HAP-1 (cell line): ENCODE data around the gene CHCT1.

Source experiments
- DNase-seq, 2 experiments: peaks; one replicate each; pipeline ENCODE4 v3.0.0-alpha.2; 2016 to 2020; ENCODE audit warnings: low spot score in 2 of 2
- H3K27me3 ChIP-seq: fragments of 250-450 bp; sonication (Bioruptor Pico); 2 replicates; pipeline ENCODE4 v1.5.1; 2020; ENCODE audit warnings: low read depth, mild to moderate bottlenecking, moderate library complexity
- H3K36me3 ChIP-seq: fragments of 250-450 bp; sonication (Bioruptor Pico); replicated peaks from 2 replicates; pipeline ENCODE4 v1.5.1; 2020; ENCODE audit warnings: mild to moderate bottlenecking
- H3K4me1 ChIP-seq: fragments of 250-450 bp; sonication (Bioruptor Pico); 2 replicates; pipeline ENCODE4 v1.5.1; 2020; ENCODE audit warnings: mild to moderate bottlenecking
- H3K4me3 ChIP-seq: fragments of 250-450 bp; sonication (Bioruptor Pico); 2 replicates; pipeline ENCODE4 v1.5.1; 2020; ENCODE audit warnings: mild to moderate bottlenecking, moderate library complexity
- H3K9me3 ChIP-seq: fragments of 250-450 bp; sonication (Bioruptor Pico); 2 replicates; pipeline ENCODE4 v1.5.1; 2020; ENCODE audit warnings: mild to moderate bottlenecking, moderate library complexity
- in situ Hi-C: fragments of 300-500 bp; cut with MboI; formaldehyde crosslinking; loops from 3 replicates; pipeline ENCODE4 v1.14.3; 2020; ENCODE audit warnings: low sequenced_read_pairs, inconsistent platforms, mixed read lengths

Gene CHCT1

GRCh38 chr17:60468371-60468770, 46.1 kb downstream of the CHCT1 start:
- 0 out of 2 replicates have a peak, but pooled peaks cover 4% of the 10 kb centered on the region for H3K9me3 ChIP-seq
- H3K27me3 ChIP-seq = no peaks in the 10 kb centered on the region
- H3K4me1 ChIP-seq = peaks cover 13% of the 10 kb centered on the region
- in situ Hi-C loops = no loop called here
- H3K36me3 ChIP-seq = peaks cover 12% of the 10 kb centered on the region
- no peak overlapping the region for H3K4me3 ChIP-seq
- no peak for DNase-seq

- DNase-seq = no peak
- in situ Hi-C loops = no loop called here
- Histone ChIP-seq H3K4me3 (no peak overlapping the region), H3K4me1 (peaks cover 13% of the 10 kb centered on the region), H3K27me3 (no peaks in the 10 kb centered on the region), H3K36me3 (0 out of 2 replicates have a peak, but pooled peaks cover 3% of the 10 kb centered on the region), H3K9me3 (0 out of 2 replicates have a peak, but pooled peaks cover 4% of the 10 kb centered on the region)
Measured at GRCh38 chr17:60471451-60471850, 49.2 kb downstream of the CHCT1 start.

- 0 out of 2 replicates have a peak, but pooled peaks cover 3% of the 10 kb centered on the region for H3K36me3 ChIP-seq
- no peak overlapping the region for H3K4me3 ChIP-seq
- 0 out of 2 replicates have a peak, but pooled peaks cover 4% of the 10 kb centered on the region for H3K9me3 ChIP-seq
- peaks cover 13% of the 10 kb centered on the region for H3K4me1 ChIP-seq
- DNase-seq = no peak
- in situ Hi-C loops = no loop called here
- no peaks in the 10 kb centered on the region for H3K27me3 ChIP-seq
Measured at GRCh38 chr17:60472449-60472848, 50.2 kb downstream of the CHCT1 start.

GRCh38 chr17:60473788-60474187, 51.5 kb downstream of the CHCT1 start:
- in situ Hi-C loops = no loop called here
- DNase-seq = no peak
- H3K36me3 ChIP-seq = no peaks in the 10 kb centered on the region; the same call in 1 of the 2 replicates
- no peaks in the 10 kb centered on the region for H3K27me3 ChIP-seq
- peaks cover 13% of the 10 kb centered on the region for H3K4me1 ChIP-seq
- no peak overlapping the region for H3K4me3 ChIP-seq
- 0 out of 2 replicates have a peak, but pooled peaks cover 4% of the 10 kb centered on the region for H3K9me3 ChIP-seq
